ENCODE data around the gene DAPK3.

DNA sequence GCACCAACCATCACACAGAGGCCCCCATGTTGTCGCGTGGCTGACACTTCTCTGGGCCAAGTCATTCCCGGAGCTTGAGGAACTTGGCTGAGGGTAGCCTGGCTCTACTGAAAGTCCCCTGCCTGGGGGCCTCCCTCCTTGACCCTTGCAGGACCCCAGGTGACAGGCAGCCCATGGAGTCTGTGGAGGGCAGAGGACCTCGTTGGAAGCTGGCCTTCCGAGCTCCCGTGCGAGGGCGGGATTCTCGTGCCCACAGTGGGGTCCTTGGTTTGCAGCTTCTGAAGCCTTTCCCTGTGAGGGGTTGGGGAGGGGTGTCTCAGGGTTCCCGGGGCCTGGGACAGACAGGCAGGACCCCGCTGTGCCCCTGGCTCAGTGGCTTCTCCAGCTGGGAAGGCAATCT is 21.6 kb downstream of the DAPK3 start:
- TF ChIP-seq ZNF274 (IDR thresholded peaks at IDR 0.05; ENCODE audit: low read length) (no peak), ZNF274 (tag by site-specific recombination; IDR thresholded peaks at IDR 0.05; ENCODE audit: borderline replicate concordance) (no peak), MYNN (tag by site-specific recombination; IDR thresholded peaks at IDR 0.05; ENCODE audit: borderline replicate concordance) (no peak), KLF10 (tag by site-specific recombination; IDR thresholded peaks at IDR 0.05) (no peak), ZBTB21 (tag by site-specific recombination; IDR thresholded peaks at IDR 0.05) (no peak), ZNF394 (tag by site-specific recombination; IDR thresholded peaks at IDR 0.05; ENCODE audit: borderline replicate concordance) (no peak)
- TF ChIP-seq, protein P1, sequence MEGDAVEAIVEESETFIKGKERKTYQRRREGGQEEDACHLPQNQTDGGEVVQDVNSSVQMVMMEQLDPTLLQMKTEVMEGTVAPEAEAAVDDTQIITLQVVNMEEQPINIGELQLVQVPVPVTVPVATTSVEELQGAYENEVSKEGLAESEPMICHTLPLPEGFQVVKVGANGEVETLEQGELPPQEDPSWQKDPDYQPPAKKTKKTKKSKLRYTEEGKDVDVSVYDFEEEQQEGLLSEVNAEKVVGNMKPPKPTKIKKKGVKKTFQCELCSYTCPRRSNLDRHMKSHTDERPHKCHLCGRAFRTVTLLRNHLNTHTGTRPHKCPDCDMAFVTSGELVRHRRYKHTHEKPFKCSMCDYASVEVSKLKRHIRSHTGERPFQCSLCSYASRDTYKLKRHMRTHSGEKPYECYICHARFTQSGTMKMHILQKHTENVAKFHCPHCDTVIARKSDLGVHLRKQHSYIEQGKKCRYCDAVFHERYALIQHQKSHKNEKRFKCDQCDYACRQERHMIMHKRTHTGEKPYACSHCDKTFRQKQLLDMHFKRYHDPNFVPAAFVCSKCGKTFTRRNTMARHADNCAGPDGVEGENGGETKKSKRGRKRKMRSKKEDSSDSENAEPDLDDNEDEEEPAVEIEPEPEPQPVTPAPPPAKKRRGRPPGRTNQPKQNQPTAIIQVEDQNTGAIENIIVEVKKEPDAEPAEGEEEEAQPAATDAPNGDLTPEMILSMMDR (tag by site-specific recombination; IDR thresholded peaks at IDR 0.05): no peak
